ENCODE data around the gene INAFM1.

The INAFM1 gene
- total RNA-seq: 3.6 to 4.1 reads per million in 2 donors

DNA sequence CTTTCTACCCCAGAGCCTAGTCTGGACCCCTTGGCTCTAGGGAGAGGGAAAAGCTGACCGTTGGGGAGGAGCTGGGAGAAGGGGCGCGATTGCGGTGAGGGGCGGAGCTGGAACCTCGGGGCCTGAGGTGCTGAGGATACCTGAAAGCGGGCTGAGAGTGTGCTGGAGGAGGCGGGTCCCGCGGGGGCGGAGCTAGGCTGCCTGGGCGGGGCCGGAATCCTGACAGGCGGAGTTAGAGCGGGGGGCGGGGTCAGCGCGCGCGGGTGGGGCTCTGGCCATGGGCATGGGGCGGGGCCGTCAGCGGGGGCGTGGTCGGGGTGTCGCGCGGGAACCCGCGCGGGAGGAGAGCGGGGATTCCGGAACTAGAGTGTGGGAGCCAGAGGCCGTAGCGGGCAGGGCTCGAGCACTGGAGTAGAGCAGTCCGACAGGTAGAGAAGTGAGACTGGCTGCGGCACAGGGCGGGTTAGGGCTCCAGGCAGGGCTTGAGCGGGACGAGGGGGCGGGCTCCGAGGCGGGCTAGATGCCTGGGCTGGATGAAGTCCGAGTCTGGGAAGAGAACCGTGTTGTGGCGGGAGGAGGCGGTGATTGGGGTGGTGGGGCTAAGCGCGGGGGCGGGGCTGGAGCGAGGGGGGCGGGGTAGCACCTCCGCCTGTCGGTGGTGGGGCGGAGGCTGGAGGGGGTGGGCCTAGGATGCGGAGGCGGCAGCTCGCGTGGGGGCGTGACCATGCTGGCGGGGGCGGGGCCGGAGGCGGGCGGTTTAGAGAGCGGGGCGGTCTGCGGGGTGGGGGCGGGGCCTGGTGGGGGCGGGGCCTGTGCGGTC, at the start of gene INAFM1:
INAFM1 (plus strand) TSS at position 815 of the 820 bp plus-strand sequence. CDS start 35 bp downstream, outside the sequence.
- peak; percentile 100 for DNase-seq

DNA sequence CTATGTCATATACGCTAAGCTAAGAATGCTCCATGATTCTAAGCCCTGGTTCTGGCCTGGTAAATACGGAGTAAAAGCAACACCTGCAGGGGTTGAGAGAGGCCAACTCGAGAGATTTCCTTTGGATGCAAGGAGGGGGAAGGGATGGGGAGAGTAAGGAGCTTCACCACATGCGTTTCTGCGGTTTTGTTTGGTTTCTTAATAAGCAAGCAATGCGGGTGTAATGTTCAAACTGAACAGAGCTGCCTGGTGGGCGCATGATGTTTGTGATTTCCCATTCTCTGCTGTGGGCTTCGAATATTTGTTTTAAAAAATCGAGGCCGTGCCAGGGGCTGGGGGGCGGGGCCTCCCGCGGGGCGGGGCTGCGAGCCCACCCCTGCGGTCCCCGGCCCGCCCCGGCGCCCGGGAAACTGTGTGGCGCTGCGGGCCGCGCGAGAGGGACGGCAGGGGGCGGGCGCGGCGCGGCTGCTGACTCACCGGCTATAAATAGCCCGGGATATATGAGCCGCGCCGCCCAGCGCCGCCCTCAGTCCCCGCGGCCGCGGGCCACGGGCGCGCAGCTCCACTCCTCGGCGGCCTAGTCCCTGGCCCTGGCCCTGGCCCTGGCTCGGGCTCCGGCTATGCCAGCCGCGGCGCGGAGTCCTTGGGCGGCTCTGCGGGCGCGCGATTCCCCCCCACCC, 48.8 kb upstream of the INAFM1 start:
- DNase-seq: peak; percentile 86

DNA sequence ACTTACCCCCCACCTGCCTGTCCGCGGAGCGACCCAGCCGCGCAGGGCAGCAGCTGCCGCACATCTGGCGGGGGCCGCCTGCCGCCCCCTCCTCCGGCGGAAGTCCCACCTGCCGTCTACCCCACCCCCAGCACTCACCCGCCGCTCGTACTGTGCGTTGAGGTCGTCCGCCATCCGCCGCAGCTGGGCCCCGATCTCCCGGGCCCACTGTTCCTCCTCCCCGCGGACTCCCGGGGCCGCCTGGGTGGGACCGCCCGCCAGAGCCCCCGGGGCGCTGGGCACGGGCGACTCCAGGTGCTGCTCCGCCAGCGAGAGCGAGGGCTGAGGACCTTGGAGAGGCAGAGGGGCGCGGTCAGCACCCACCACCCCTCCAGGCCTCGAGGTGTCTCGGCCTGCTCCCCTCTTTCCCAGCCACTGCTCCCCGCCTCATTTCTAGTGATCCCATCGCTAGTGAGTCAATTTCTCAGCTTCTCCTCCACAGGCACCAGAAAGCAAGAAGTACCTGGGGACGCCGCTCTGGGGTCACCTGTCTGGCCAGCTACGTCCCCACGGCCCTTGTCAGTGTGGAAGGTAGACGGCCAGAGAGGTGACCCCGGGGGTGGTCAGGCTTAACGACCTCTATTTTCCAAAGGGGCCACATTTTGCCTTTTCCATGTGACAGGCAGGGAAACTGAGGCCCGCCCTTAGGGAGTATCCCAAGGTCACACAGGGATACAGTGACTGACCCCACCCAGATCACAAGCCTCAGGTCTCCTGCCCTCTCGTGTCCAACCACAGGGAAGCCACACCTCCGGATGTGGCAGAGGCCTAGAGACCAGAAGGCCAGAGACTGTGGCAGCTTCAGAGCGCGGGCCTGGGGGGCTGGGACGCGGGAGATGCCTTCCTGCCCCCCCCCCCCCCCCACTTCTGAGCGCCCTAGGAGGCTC, 48.0 kb upstream of the INAFM1 start:
- DNase-seq: peak; percentile 32

DNA sequence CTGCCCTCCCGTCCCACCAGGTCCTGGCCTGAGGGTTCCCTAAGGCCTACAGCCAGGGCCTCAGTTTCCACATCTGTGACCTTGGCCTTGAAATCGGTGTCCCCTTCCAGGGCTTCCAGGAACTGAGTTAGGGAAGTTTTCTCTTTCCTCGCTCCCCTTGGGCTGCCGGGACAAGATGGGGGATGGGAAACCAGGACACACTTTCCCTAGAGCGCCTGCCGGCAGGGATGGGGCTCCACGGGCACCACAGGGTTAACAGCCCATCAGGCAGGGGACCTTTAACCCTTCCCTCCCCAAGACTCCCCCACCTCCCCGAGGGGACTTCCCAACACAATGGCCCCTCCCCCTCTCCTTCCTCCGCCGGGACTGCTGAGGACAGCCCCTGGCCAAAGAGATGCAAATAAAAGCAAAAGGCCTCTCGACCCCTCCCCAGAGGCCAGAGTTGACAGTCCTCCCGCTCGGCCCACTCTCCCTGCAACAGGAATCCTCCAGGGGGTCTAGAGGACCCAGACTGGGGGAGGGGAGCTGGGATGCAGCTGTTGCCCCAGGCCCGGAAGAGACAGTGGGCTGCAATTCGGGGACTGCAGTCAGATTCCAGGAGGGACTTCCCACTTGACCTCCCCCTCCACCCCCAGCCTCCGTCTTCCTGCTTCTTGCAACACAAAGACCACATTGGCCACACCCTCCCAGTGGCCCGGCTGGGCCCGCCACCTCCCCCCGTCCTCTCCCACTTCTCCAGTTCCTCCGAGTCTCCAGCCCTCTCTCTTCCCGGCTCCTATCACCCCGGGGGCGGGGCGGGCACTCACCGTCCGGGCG, 47.1 kb upstream of the INAFM1 start:
- peak; percentile 30 for DNase-seq

DNA sequence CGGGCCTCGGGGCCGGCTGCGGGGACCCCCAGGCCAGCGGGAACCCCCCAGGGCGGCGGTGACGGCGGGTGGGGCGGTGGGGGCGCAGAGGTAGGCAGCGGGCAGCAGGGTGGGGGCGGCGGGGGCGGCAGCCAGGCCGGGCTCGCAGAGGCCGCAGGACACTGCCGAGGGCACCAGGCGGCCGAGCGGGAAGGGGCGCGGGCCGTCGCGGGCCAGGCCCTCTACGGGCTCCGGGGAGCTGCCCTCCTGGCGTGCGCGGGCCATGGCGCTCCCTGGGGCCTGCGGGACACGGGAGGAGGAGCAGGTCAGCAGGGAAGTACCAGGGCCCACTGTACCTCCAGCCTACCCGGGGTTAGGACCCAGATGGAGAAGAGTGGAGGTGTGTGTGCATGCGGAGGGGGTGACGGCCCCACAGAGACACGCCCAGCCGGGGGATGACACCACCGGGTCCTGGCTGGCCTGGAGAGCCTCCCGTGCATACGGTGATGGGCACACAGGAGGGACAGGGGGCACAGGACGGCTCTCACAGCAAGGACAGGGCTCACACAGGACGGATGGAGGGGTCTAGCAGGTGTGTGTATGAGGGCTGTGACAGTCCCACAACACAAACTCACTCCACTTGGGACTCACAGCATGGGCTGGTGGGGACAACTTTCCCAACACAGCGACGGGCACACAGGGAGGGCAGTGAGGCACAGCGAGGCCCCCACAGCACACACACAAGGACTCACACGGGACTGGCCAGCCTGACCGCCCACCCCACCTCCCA, 46.3 kb upstream of the INAFM1 start:
- peak; percentile 36 for DNase-seq

DNA sequence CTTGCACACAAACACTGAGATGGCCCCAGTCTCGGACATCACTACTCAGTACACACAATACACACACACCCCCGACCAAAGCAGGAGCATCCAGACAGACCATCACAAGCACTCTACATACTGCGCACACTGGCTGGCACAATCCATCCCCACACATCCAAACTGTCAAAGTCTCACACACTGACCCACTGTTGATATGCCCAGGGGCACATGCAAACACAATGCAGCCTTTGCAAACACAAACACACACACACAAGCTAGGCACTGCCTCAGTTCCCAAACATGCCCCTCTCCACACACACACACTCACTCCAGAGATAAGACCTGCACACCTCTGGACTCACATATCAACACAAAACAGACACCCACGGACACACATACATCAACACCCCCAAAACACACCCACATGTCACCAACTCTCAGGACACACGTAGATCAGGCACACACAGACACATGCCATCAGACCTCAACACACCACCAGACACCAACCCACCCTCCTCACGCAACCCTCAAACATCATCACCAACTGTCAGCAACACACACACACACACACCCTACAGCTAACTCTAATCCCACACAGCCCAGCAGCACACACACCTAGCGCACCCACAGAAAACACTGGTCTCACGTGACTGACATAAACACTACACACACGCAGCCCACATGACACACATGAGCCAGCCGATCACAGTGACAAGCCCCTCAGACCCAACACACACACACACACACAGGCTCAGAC, 45.6 kb upstream of the INAFM1 start:
- peak; percentile 29 for DNase-seq

DNA sequence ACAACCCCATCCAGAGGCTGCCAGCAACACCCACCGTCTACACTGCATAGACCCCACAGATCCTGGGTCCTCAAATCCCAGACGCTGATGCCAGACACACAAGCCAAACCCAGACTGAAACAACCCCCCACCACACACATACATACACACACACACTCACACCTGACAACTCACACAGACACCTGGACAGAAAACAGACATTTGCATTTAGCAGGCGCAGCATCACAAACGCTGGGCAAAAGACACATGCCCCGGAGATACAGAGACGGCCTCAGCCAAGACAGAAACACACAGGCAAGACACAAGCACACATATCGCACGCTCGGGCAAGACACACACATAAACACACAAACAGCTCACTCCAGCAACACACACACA, 45.0 kb upstream of the INAFM1 start:
- DNase-seq: no peak

DNA sequence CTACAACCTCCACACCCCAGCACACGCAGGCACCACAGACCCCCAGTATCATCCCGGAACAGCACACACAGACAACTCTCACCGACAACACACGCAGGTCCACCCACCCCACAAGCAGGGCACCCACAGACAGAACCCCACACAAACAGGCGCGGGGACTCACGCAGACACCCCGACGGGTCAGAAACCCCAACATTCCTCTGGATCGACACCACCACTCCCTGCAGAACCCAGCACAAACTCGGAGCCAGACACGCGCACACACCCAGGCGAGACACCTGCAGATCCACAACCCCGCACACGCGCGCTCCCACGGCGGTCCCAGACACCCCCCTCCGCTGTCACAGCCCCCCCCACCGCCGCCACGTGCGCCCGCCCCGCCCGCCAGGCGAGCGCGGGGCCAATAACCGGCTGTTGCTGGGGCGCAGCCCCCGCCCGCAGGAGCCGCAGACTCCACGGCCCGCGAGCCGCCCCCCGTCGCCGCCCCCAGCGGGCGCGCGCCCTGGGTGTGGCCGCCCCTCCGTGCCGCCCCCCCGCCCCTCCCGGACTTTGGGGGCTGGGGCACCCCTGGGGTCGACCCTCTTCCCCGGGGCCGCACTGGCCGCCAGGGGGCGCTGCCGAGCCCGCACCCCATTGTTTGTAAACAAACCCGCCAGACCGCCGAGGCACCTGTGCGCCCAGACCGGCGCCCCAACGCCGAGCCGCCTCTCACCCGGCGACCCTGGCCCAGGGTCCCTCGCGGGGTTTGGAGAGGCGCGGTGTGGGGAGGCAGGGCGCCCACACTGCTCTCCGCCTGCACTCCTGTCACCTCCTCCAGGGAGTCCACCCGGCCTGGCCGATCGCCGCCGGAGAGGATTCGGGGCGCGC, 44.4 kb upstream of the INAFM1 start:
- DNase-seq: peak; percentile 85

DNA sequence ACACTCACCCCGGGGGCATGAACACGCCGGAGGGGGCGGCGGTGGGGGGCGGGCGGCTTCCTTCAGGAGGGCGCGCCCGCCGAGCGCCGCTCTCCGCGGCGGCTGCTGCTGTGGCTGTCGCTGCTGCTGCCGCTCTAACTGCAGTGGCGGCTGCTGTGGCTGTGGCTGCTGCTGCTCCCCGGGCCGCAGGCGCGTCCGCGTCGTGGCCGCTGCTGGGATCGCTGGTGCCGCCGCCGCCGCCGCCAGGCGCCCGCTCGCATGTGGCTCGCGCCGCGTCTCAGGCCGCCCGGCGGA, 43.8 kb upstream of the INAFM1 start, which contains the start of gene BBC3:
BBC3 (minus strand) TSS at position 279 of the 294 bp plus-strand sequence. CDS start 2,768 bp downstream, outside the sequence.
- DNase-seq: no peak

DNA sequence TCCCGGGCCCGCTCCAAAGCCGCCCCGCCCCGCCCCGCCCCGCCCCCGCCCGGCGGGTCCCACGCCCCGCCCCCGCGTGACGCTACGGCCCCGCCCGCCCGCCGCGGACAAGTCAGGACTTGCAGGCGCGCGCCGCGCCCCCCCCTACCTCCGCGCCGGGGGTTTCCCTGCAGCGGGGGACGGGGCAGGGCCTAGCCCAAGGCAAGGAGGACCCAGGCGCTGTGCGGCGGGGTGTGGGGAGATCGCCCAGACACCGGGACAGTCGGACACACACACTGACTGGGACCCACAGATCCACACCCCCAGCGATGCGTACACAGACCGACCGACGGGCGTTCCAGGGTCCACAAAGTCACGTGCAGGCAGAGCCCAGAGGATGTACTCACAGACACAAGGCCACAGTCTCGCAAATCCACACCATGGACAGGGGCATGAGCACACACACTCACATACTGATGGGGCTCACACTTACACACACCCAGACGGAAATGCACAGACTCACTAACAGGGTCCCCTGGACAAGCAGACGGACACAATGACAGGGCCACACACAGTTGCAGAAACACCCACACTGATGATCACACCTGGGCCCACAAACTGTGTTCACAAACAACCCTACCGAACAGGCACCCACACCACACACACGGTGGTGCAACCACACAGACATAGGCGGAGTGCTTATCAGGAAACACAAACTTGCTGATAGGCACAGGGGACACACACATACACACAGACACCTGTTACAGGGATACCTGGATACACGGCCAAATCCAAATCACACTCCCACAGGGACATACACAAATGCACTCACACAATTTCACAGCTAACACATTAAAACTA, 43.2 kb upstream of the INAFM1 start:
- peak; percentile 95 for DNase-seq

DNA sequence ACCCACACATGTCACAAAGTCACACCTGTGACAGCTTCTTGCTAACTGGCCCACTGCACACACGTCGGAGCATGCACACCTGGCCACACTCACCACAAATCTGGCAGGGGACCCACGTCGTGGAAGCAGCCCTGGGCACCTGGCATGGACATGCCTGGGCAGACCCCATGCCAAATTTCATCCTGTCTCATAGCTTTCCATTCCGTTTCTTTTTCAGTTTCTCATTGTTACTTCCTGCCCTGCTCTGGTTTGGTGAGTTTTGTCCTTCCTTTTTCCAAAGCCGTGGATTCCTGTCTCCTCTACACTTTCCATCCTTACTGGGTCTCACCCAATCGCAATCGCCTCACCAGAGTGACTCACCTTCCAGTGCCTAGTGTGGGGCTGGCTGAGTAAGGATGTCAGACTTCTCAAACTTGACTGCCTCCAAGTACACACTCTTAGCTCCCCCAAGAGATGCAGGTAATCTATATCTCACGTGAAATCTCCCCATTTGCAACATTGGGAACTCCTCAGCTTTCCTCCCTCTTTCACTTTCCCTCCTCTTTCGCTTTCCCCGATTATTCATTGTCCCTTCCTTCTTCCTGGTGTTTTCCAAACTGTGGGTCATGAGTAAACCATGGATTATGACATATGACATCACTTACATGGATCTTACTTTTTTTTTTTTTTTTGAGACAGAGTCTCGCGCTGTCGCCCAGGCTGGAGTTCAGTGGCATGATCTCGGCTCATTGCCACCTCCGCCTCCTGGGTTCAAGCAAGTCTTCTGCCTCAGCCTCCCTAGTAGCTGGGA, 42.1 kb upstream of the INAFM1 start:
- DNase-seq: no peak

DNA sequence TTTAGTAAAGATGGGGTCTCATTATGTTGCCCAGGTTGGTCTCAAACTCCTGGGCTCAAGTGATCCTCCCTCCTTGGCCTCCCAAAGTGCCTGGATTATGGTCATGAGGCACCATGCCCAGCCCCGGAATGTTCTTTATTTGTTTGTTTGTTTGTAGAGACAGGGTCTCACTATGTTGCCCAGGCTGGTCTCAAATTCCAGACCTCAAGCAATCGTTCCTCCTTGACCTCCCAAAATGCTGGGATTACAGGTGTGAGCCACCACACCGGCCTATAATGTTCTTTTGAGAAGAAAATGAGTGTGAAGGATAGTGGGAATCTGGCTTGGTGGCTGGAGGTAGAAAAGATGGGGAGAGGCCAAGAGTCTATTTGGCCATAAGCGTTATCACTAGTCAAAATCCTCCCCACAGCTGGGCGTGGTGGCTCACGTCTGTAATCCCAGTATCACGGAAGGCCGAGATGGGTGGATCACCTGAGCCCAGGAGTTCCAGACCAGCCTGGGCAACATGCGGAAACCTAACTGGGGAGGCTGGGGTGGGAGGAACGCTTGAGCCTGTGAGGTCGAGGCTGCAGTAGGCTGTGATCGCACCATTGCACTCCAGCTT, 38.5 kb upstream of the INAFM1 start:
- no peak for DNase-seq

DNA sequence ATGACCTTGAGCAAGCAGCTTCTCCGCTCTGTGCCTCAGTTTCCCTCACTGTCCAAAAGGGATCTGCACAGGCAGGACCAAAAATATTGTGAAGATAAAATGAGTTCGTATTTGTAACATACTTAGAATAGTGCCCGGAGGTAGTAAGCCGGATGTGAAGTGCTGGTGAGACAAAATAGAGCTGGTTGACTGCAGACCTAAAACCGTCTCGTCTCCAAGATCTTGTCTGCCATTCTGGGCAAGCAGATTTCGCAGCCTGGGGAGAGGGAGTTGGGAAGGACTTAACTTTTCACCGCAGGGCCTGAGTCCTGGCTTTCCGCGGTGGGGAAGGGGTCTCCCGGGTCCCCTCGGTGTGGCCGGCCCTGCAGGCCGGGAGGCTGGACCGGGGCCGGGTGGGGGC, 35.5 kb upstream of the INAFM1 start:
- DNase-seq: no peak

DNA sequence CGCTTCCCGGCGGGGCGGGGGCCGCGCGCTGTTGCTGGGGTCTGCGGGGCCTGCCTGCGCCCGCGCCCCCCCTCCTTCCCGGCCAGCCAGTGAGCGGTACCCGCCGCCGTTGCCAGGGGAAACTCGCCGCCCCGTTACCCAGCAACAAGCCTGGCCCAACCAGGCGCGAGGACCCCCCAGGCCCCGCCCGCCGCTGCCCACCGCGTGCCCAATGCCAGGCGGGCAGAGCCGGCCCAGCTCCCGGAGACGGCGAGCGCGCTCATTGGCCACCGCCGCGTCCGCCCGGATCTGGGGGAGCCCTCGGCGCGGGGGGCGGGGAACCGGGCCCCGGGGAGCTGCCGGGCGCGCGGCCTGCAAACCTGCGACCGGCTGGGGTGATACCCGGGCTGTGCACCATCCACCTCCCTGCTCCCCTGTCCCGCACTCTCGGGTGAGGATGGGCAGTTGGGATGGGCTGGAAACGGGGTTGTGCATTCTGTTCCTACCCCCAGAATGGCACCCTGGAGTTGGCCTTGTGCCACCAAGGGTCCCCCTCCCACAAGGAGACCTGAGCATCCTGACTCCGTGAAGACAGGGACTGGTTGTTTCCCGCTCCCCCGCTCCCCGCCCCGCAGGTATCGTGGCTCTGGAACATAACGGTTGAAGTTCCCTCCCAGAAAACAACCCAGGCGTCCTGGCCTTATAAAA, 34.9 kb upstream of the INAFM1 start:
- DNase-seq: peak; percentile 60

DNA sequence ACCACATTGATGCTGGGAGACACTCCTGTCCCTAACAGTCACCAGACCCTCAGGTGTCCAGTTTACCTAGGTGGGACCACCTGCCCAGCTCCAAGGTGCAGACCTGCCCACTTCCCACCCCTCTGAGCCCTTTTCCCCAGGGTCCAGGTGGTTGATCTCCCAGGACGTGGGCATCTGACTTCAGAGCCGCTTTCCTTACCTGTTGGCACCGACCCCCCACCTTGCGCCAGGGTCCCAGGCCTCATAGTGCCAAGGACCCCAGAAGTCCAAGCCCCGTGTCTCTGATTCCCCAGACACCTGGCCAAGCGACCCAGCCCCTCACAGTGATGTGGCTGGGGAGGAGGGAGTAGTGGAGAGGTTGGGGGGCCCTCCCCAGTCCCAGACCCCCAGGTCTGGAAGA, 34.1 kb upstream of the INAFM1 start:
- no peak for DNase-seq

DNA sequence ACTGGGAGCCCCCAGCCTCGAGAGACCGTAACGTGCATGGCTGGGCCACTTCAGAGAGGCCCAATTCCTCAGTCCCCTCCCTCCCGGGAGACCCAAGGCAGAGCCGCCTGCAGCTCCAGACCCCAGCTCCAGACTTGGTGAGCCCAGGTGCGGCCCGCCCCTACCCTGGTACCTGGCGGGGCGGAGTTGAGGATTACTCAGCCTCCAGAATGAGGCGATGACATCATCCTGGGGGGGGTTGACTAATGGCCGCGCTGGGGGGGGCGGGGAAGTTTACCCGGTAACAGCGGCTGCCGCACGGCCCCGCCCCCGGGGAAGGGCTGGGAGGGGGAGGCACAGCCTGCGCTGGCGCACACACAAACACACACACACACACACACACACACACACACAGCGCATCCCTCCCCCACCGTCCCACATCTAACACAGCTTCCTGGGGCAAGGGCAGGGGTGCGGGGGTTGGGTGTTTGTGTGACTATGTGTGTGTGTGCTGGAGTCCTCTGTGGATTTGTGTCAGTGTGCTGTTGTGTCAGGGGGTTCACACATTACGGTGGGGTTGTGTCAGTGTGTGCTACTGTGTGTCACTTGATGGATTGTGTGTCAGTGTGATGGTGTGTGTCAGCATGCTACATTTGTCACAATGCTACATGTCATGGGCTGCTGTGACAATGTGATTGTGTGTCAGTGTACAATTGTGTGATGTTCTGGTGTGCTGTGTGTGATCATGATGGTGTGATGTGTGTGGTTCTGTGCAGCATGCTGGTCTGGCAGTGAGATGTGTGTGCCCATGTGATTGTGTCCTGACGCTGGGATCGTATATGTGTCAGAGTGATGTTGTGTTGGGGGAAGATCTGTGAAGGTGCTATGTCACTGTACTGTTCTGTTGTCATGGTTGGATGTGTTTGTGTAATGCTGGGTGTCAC, 33.4 kb upstream of the INAFM1 start:
- DNase-seq: peak; percentile 94

Measured in T-helper 9 cell (primary cell).